Mesendoderm (in vitro differentiated cells): Measurements from ENCODE around the gene CENATAC.

Source experiments
- DNase-seq: peaks from one replicate; pipeline ENCODE4 v3.0.0; 2013
- H2AK5ac ChIP-seq: 2 replicates; pipeline ENCODE4 v1.6.1; 2013; ENCODE audit warnings: low read length, inconsistent platforms
- H2BK120ac ChIP-seq: 2 replicates; pipeline ENCODE4 v1.6.1; 2013; ENCODE audit warnings: low read depth, mild to moderate bottlenecking, low read length, moderate library complexity, mixed read lengths
- H2BK15ac ChIP-seq: replicated peaks from 2 replicates; pipeline ENCODE4 v1.6.1; 2013; ENCODE audit warnings: low read depth, mild to moderate bottlenecking, moderate library complexity
- H2BK5ac ChIP-seq: 2 replicates; pipeline ENCODE4 v1.6.1; 2013; ENCODE audit warnings: low read length, inconsistent platforms
- H3K18ac ChIP-seq: 2 replicates; pipeline ENCODE4 v1.6.1; 2013; ENCODE audit warnings: mild to moderate bottlenecking, low read length, mixed read lengths
- H3K23ac ChIP-seq: one replicate; pipeline ENCODE4 v1.6.1; 2013; ENCODE audit warnings: low read length
- H3K27ac ChIP-seq: 2 replicates; pipeline ENCODE4 v1.5.1; 2013; ENCODE audit warnings: low read depth, mild to moderate bottlenecking, inconsistent platforms, low read length, moderate library complexity
- H3K27me3 ChIP-seq: 2 replicates; pipeline ENCODE4 v1.6.1; 2013; ENCODE audit warnings: low read length, control low read depth, mild to moderate bottlenecking, inconsistent platforms; ENCODE audit not compliant: insufficient read depth, poor library complexity
- H3K36me3 ChIP-seq: 2 replicates; pipeline ENCODE4 v1.6.1; 2013; ENCODE audit warnings: low read length, inconsistent platforms; ENCODE audit not compliant: control insufficient read depth, insufficient read depth
- H3K4ac ChIP-seq: one replicate; pipeline ENCODE4 v1.6.1; 2013; ENCODE audit warnings: low read depth, mild to moderate bottlenecking, low read length, moderate library complexity
- H3K4me1 ChIP-seq: 2 replicates; pipeline ENCODE4 v1.6.1; 2013; ENCODE audit warnings: low read depth, low read length, inconsistent platforms; ENCODE audit not compliant: control insufficient read depth
- H3K4me2 ChIP-seq: 2 replicates; pipeline ENCODE4 v1.6.1; 2013; ENCODE audit warnings: low read length
- H3K4me3 ChIP-seq: 2 replicates; pipeline ENCODE4 v1.5.1; 2013; ENCODE audit warnings: mild to moderate bottlenecking, low read length
- H3K56ac ChIP-seq: one replicate; pipeline ENCODE4 v1.6.1; 2013; ENCODE audit warnings: low read length
- H3K79me1 ChIP-seq: 2 replicates; pipeline ENCODE4 v1.6.1; 2013; ENCODE audit warnings: low read length, inconsistent platforms
- H3K79me2 ChIP-seq: 2 replicates; pipeline ENCODE4 v1.6.1; 2013; ENCODE audit warnings: mild to moderate bottlenecking, low read length; ENCODE audit not compliant: control insufficient read depth, insufficient read depth
- H3K9ac ChIP-seq: 2 replicates; pipeline ENCODE4 v1.6.1; 2013; ENCODE audit warnings: low read length, inconsistent platforms
- H4K5ac ChIP-seq: one replicate; pipeline ENCODE4 v1.6.1; 2013; ENCODE audit warnings: low read length
- H4K8ac ChIP-seq: one replicate; pipeline ENCODE4 v1.6.1; 2013; ENCODE audit warnings: low read depth, mild to moderate bottlenecking, control low read depth, low read length, moderate library complexity
- WGBS: extraction: QIAGEN DNeasy Blood & Tissue Kit; methylation state at CpG from one replicate; pipeline ENCODE4 v1.1.7; 2013; ENCODE audit warnings: low lambda C conversion rate, missing lambda C conversion rate; ENCODE audit not compliant: insufficient coverage; ENCODE audit errors: extremely low coverage; 5-methylcytosine and 5-hydroxymethylcytosine counted together

The CENATAC gene

GRCh38 chr11:119046489-119046888 is 48.6 kb downstream of the CENATAC start:
- Histone ChIP-seq H3K9ac (no peak overlapping the region), H3K4me2 (no peak overlapping the region), H2BK15ac (no peak overlapping the region), H3K27me3 (no peaks in the 10 kb centered on the region), H3K79me2 (no peaks in the 10 kb centered on the region), H3K4ac (no peak overlapping the region), H4K5ac (no peak overlapping the region), H3K36me3 (peaks cover 27% of the 10 kb centered on the region), H3K23ac (no peak overlapping the region), H3K27ac (no peak overlapping the region), H2BK120ac (no peak overlapping the region), H4K8ac (no peak overlapping the region), H2AK5ac (no peak overlapping the region), H2BK5ac (no peak overlapping the region), H3K4me3 (no peak overlapping the region), H3K18ac (no peak overlapping the region), H3K79me1 (no peaks in the 10 kb centered on the region), H3K4me1 (no peaks in the 10 kb centered on the region), H3K56ac (no peak overlapping the region)
- no CpG with 5 or more reads among the region's 6 CpGs for WGBS
- no peak for DNase-seq

GRCh38 chr11:119047205-119047604 is 49.3 kb downstream of the CENATAC start:
- no peaks in the 10 kb centered on the region for H3K79me2 ChIP-seq
- no peak overlapping the region for H3K56ac ChIP-seq
- no peak overlapping the region for H4K5ac ChIP-seq
- peaks cover 27% of the 10 kb centered on the region for H3K36me3 ChIP-seq
- no peak overlapping the region for H3K18ac ChIP-seq
- no peak overlapping the region for H3K4me3 ChIP-seq
- no peak overlapping the region for H2BK5ac ChIP-seq
- no peak overlapping the region for H3K27ac ChIP-seq
- no peak overlapping the region for H3K4ac ChIP-seq
- H3K4me1 ChIP-seq, result no peaks in the 10 kb centered on the region
- H2BK15ac ChIP-seq, result no peak overlapping the region
- no peak for DNase-seq
- WGBS, result no CpG with 5 or more reads among the region's 6 CpGs
- no peaks in the 10 kb centered on the region for H3K27me3 ChIP-seq
- H4K8ac ChIP-seq, result no peak overlapping the region
- H2BK120ac ChIP-seq, result no peak overlapping the region
- H3K79me1 ChIP-seq, result no peaks in the 10 kb centered on the region
- H3K9ac ChIP-seq, result no peak overlapping the region
- H3K4me2 ChIP-seq, result no peak overlapping the region
- no peak overlapping the region for H3K23ac ChIP-seq
- no peak overlapping the region for H2AK5ac ChIP-seq

DNA sequence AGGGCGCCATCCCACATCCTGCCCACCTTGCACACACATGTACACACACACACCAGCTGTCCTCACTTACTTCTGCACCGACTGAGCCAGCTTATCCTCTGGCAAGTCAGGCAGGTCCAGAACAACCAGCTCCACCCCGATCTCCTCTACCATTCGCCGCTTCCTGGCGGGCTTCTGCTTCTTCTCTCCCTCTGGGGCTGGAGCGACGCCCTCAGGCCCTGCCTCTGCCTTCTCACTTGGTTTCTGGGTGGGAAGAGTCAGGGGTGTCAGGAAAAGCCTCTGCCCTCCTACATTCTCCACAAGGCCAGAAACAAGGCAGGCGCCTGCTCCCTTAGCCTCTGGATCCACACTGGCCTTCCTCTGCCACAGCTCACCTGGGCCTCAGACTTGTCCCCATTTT is 50.7 kb downstream of the CENATAC start:
- Histone ChIP-seq H3K23ac (no peak overlapping the region), H4K5ac (no peak overlapping the region), H2BK15ac (no peak overlapping the region), H2AK5ac (no peak overlapping the region), H3K9ac (no peak overlapping the region), H3K4me1 (no peaks in the 10 kb centered on the region), H3K56ac (no peak overlapping the region), H3K18ac (no peak overlapping the region), H3K4ac (no peak overlapping the region), H3K27me3 (no peaks in the 10 kb centered on the region), H3K79me2 (no peaks in the 10 kb centered on the region), H3K36me3 (peaks cover 33% of the 10 kb centered on the region), H4K8ac (no peak overlapping the region), H3K27ac (no peak overlapping the region), H3K4me3 (no peak overlapping the region), H2BK5ac (no peak overlapping the region), H3K79me1 (peaks cover 5% of the 10 kb centered on the region), H3K4me2 (no peak overlapping the region), H2BK120ac (no peak overlapping the region)
- no peak for DNase-seq
- no CpG with 5 or more reads among the region's 9 CpGs for WGBS

DNA sequence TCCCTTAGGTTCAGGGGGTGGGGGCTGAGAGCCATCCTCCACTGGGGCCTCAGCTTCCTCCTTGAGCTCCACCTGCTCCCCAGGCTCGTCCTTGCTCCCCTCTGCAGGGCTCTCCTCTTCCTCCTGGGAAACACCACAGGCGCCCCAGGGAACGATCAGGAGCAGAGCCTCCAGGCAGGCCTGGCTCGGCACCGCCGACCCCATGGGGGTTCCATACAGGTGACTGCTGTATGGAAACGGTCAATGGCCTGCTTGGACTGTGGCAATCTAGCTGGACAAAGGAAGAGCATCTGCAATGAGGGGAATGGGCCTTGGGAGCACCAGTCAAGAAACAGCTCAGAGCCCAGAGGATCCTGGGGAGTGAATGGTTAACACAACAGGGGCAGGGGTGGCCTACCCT is 51.1 kb downstream of the CENATAC start:
- no peak overlapping the region for H2AK5ac ChIP-seq
- no peak overlapping the region for H2BK15ac ChIP-seq
- no peak overlapping the region for H3K4me3 ChIP-seq
- no peak overlapping the region for H4K5ac ChIP-seq
- peaks cover 36% of the 10 kb centered on the region for H3K36me3 ChIP-seq
- H3K4ac ChIP-seq, result no peak overlapping the region
- no peak overlapping the region for H3K23ac ChIP-seq
- WGBS, result no CpG with 5 or more reads among the region's 7 CpGs
- no peak overlapping the region for H3K56ac ChIP-seq
- DNase-seq, result no peak
- H3K4me2 ChIP-seq, result no peak overlapping the region
- H2BK120ac ChIP-seq, result no peak overlapping the region
- peaks cover 8% of the 10 kb centered on the region for H3K79me1 ChIP-seq
- no peak overlapping the region for H2BK5ac ChIP-seq
- no peaks in the 10 kb centered on the region for H3K27me3 ChIP-seq
- H3K27ac ChIP-seq, result no peak overlapping the region
- H3K18ac ChIP-seq, result no peak overlapping the region
- H4K8ac ChIP-seq, result no peak overlapping the region
- no peak overlapping the region for H3K9ac ChIP-seq
- H3K4me1 ChIP-seq, result no peaks in the 10 kb centered on the region
- no peaks in the 10 kb centered on the region for H3K79me2 ChIP-seq

GRCh38 chr11:119051440-119052162 is 53.7 kb downstream of the CENATAC start:
- H3K36me3 ChIP-seq, result peaks cover 47% of the 10 kb centered on the region
- H3K4me2 ChIP-seq, result no peak overlapping the region
- no peak overlapping the region for H3K56ac ChIP-seq
- no peak overlapping the region for H2BK120ac ChIP-seq
- no peak overlapping the region for H3K4me3 ChIP-seq
- no peak overlapping the region for H2AK5ac ChIP-seq
- H3K4me1 ChIP-seq, result peaks cover 4% of the 10 kb centered on the region
- H2BK15ac ChIP-seq, result no peak overlapping the region
- no peak overlapping the region for H3K23ac ChIP-seq
- H2BK5ac ChIP-seq, result no peak overlapping the region
- no peak overlapping the region for H3K4ac ChIP-seq
- no CpG with 5 or more reads among the region's 17 CpGs for WGBS
- no peak for DNase-seq
- H3K18ac ChIP-seq, result no peak overlapping the region
- peaks cover 18% of the 10 kb centered on the region for H3K79me2 ChIP-seq
- H4K5ac ChIP-seq, result no peak overlapping the region
- H3K27me3 ChIP-seq, result no peaks in the 10 kb centered on the region
- H3K79me1 ChIP-seq, result peaks cover 29% of the 10 kb centered on the region
- H4K8ac ChIP-seq, result no peak overlapping the region
- H3K27ac ChIP-seq, result no peak overlapping the region
- no peak overlapping the region for H3K9ac ChIP-seq
